CD4-positive, alpha-beta T cell treated with Interleukin-17A for 1 hour (primary cell): Measurements from ENCODE around the gene HERPUD1.
A peak's percentile ranks its signal among the peaks of the same experiment; 100 is the strongest.
"Not testable (repeated sequence)": the region's sequence is repeated elsewhere in the genome, so short reads cannot be mapped to it uniquely, and the experiment has no call there.

Source experiments
- DNase-seq: peaks from one replicate; pipeline ENCODE4 v3.0.0-alpha.2; 2020

The HERPUD1 gene

GRCh38 chr16:56983211-56983751, 51.3 kb downstream of the HERPUD1 start:
- no peak for DNase-seq

GRCh38 chr16:56984639-56985038, 52.7 kb downstream of the HERPUD1 start:
- no peak for DNase-seq

- no peak for DNase-seq
These were observed 53.5 kb downstream of the HERPUD1 start for GRCh38 chr16:56985288-56985961.

- no peak for DNase-seq
These were observed 54.0 kb downstream of the HERPUD1 start for GRCh38 chr16:56985962-56986360.

- DNase-seq, result no peak
These were observed 54.4 kb downstream of the HERPUD1 start for GRCh38 chr16:56986361-56986760.

GRCh38 chr16:56986908-56987307, 55.0 kb downstream of the HERPUD1 start:
- DNase-seq, result not testable (repeated sequence)

GRCh38 chr16:56987692-56988091, 55.8 kb downstream of the HERPUD1 start:
- DNase-seq, result no peak

GRCh38 chr16:56988161-56988947, 56.4 kb downstream of the HERPUD1 start:
- no peak for DNase-seq

- DNase-seq, result peak; percentile 92
These were observed 57.3 kb downstream of the HERPUD1 start, which contains the start of gene NLRC5 for GRCh38 chr16:56988948-56989945. NLRC5 (plus strand) TSS chr16:56989557; CDS start chr16:57020713, 31,156 bp downstream.

- DNase-seq, result no peak
These were observed 58.0 kb downstream of the HERPUD1 start for GRCh38 chr16:56989988-56990387.

GRCh38 chr16:56990407-56991286, 58.7 kb downstream of the HERPUD1 start:
- DNase-seq, result no peak

- not testable (repeated sequence) for DNase-seq
These were observed 60.5 kb downstream of the HERPUD1 start for GRCh38 chr16:56992431-56992830.

GRCh38 chr16:56993204-56993603, 61.3 kb downstream of the HERPUD1 start:
- DNase-seq, result no peak

GRCh38 chr16:56994311-56994710, 62.4 kb downstream of the HERPUD1 start:
- no peak for DNase-seq
